K562 (cell line): Measurements from ENCODE around the gene CASP1. TPM values are rescaled to one million over a fixed set of nuclear protein-coding genes. Genes with fewer than 3 reads are reported as not detected.

Source experiments
- BHLHE40 ChIP-seq: IDR thresholded peaks from 2 replicates; pipeline ENCODE4 v1.6.1; 2011; ENCODE audit warnings: low read length, improper control_type of control experiment
- MAZ ChIP-seq, 2 experiments: fragments of 450-650 bp in 1 of 2; sonication (generic) in 1 of 2; formaldehyde crosslinking; IDR thresholded peaks in 1 of 2; conservative IDR thresholded peaks in 1 of 2; 2 replicates each; pipeline versions ENCODE4 v1.4.0 to v1.5.0; 2020; ENCODE audit warnings: mild to moderate bottlenecking in 1 of 2, missing genetic modification reagents in 1 of 2
- REST ChIP-seq, 2 experiments: fragments of 450-650 bp; formaldehyde crosslinking in 1 of 2; IDR thresholded peaks; 2 replicates each; pipeline versions ENCODE4 v1.4.0 to v1.6.1; 2014 to 2020; ENCODE audit warnings: mild to moderate bottlenecking in 2 of 2, borderline replicate concordance in 1 of 2, low read depth in 1 of 2
- TBL1XR1 ChIP-seq, 2 experiments: IDR thresholded peaks; 2 replicates each; pipeline ENCODE4 v1.6.1; 2012; ENCODE audit warnings: improper control_type of control experiment in 2 of 2, low read length in 2 of 2, mild to moderate bottlenecking in 1 of 2
- TFAP4 ChIP-seq: sonication (generic); formaldehyde crosslinking; IDR thresholded peaks from 2 replicates; pipeline ENCODE4 v1.8.0; 2022; ENCODE audit warnings: missing genetic modification reagents, mild to moderate bottlenecking, moderate library complexity, borderline replicate concordance
- ZNF77 ChIP-seq: fragments of 250-450 bp; sonication (Bioruptor Pico); IDR thresholded peaks from 2 replicates; pipeline ENCODE4 v1.5.0; 2020
- polyA plus RNA-seq, 8 experiments: library from polyadenylated mRNA; depleted of rRNA in 4 of 8; stranded (reverse) in 5 of 8; unstranded in 3 of 8; fragments of >200 nt; fragmentation: Nextera tagmentation in 2 of 8; fragmentation: Illumina TruSeq in 1 of 8; extraction: Ambion mirVana in 2 of 8; extraction: Trizol in 1 of 8; gene quantifications; 2 replicates each; pipeline versions ENCODE4 v1.2.1 to v1.2.3, GENCODE V29; 2011 to 2014; ENCODE audit warnings: inconsistent platforms in 1 of 8, missing spikeins in 1 of 8
- total RNA-seq, 7 experiments: library from RNA; depleted of rRNA in 6 of 7; stranded (reverse); fragments of >200 nt in 6 of 7; fragmentation: Illumina TruSeq in 2 of 7; extraction: Trizol in 2 of 7; gene quantifications; 2 replicates each; pipeline versions ENCODE4 v1.2.1 to v1.2.3, GENCODE V29; 2011 to 2021; ENCODE audit warnings: low replicate concordance in 1 of 7

The CASP1 gene
- total and polyA plus RNA-seq, 9 of the 15 experiments (the other 6 are each of a cell fraction or from before 2014, with no cell fraction given) = not detected

DNA sequence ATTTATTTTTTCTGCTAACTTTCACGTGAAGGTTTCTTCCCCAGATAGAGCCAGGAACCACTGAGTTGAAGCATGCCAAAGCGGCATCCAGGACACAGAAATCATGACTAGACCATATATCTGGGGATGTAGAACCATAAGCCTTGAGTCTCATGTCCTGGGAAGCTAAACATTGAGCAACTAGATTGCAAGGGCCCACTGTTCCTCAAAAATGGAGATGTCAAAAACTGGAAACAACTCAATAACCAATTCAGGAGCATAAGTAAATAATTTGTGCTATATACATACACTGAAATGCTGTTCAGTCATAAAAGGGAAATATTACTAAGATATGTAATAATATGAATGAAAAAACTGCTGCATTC, 39.2 kb upstream of the CASP1 start (continued):
- TF ChIP-seq REST (IDR thresholded peaks at IDR 0.05; ENCODE audit: borderline replicate concordance) (no peak), REST (CRISPR knock-in tag; IDR thresholded peaks at IDR 0.05; ENCODE audit: low read depth) (no peak), TBL1XR1 (IDR thresholded peaks at IDR 0.05; ENCODE audit: low read length in 2 of 2) (no peak), ZNF77 (CRISPR knock-in tag) (no peak), MAZ (CRISPR knock-in tag; conservative IDR thresholded peaks at IDR 0.05 in 1 of 2, IDR thresholded peaks at IDR 0.05 in 1 of 2) (no peak), BHLHE40 (no peak), TFAP4 (CRISPR knock-in tag) (no peak)
